Hepatic stellate cell (primary cell): ENCODE results near the gene TMEM54.

Experiments
- DNase-seq: peaks from one replicate; pipeline ENCODE4 v3.0.0; 2011; ENCODE audit warnings: low spot score

The TMEM54 gene

GRCh38 chr1:32881871-32882850 lies 19.0 kb downstream of the TMEM54 start:
- no peak for DNase-seq

- no peak for DNase-seq
These were observed 19.9 kb downstream of the TMEM54 start for GRCh38 chr1:32881291-32881690.

GRCh38 chr1:32878637-32879041 lies 22.6 kb downstream of the TMEM54 start:
- no peak for DNase-seq

- no peak for DNase-seq
These were observed 23.0 kb downstream of the TMEM54 start for GRCh38 chr1:32878183-32878582.

- DNase-seq: no peak
These were observed 23.7 kb downstream of the TMEM54 start for GRCh38 chr1:32877211-32878110.

GRCh38 chr1:32876341-32877210 lies 24.6 kb downstream of the TMEM54 start:
- peak; percentile 86 for DNase-seq

- DNase-seq: no peak
These were observed 26.1 kb downstream of the TMEM54 start for GRCh38 chr1:32874860-32875752.

GRCh38 chr1:32873484-32873883 lies 27.7 kb downstream of the TMEM54 start:
- no peak for DNase-seq

- DNase-seq: no peak
These were observed 29.1 kb downstream of the TMEM54 start for GRCh38 chr1:32872192-32872460.

- no peak for DNase-seq
These were observed 29.6 kb downstream of the TMEM54 start for GRCh38 chr1:32871364-32872191.

GRCh38 chr1:32870615-32871363 lies 30.4 kb downstream of the TMEM54 start, which contains the start of gene FNDC5:
Gene FNDC5 (minus strand): TSS chr1:32870912.
- DNase-seq: peak; percentile 77

GRCh38 chr1:32869923-32870614 lies 31.1 kb downstream of the TMEM54 start:
- no peak for DNase-seq

GRCh38 chr1:32868806-32869455 lies 32.3 kb downstream of the TMEM54 start:
- DNase-seq: no peak

- DNase-seq: no peak
These were observed 33.1 kb downstream of the TMEM54 start for GRCh38 chr1:32868085-32868484.

GRCh38 chr1:32867671-32868070 lies 33.5 kb downstream of the TMEM54 start:
- no peak for DNase-seq

- DNase-seq: no peak
These were observed 34.0 kb downstream of the TMEM54 start for GRCh38 chr1:32867151-32867550.

GRCh38 chr1:32865639-32866405 lies 35.4 kb downstream of the TMEM54 start:
- DNase-seq: no peak
